Measurements from ENCODE around the gene ALPG. TPM values are rescaled to one million over a fixed set of nuclear protein-coding genes. Genes with fewer than 3 reads are reported as not detected.

ALPG gene
- total and polyA plus RNA-seq, 2 of the 4 experiments (the other 2 are of a cell fraction) = not detected

GRCh38 chr2:232377841-232378734 lies 28.6 kb upstream of the ALPG start:
- ATAC-seq (ENCODE audit: low read depth) = no peak
- intact Hi-C loops (cut with micrococcal nuclease) = no loop called here
- no TSS peak for BruUV-seq (replicated peaks)

More at GRCh38 chr2:232377841-232378734, 28.6 kb upstream of the ALPG start:
- no peak overlapping the region for H3K9ac ChIP-seq (ENCODE audit: low read depth, low read length)
- no peak overlapping the region for H3K23ac ChIP-seq (ENCODE audit: low read depth, low read length)
- dilution Hi-C loops (cut with HindIII; ENCODE audit: low sequenced_read_pairs, unreplicated experiment) = no loop called here
- POLR2A ChIA-PET (ENCODE audit: unreplicated experiment) = no interaction called here
- no peaks in the 10 kb centered on the region for H3K36me3 ChIP-seq (ENCODE audit: control insufficient read depth, insufficient read depth, low read length)
- no peak overlapping the region for H2AFZ ChIP-seq (replicated peaks; ENCODE audit: low read length, poor library complexity)
- no peak overlapping the region for H2BK5ac ChIP-seq (ENCODE audit: low read depth, low read length, poor library complexity, severe bottlenecking)
- TF ChIP-seq CHD1 (IDR thresholded peaks at IDR 0.05; ENCODE audit: low read depth, low read length) (no peak), CTCF (conservative IDR thresholded peaks at IDR 0.05; ENCODE audit: low read depth, low read length) (no peak), FOS (IDR thresholded peaks at IDR 0.05; ENCODE audit: low read depth, low read length) (no peak), MAZ (IDR thresholded peaks at IDR 0.05; ENCODE audit: borderline replicate concordance, low read depth, low read length) (no peak), CEBPB (IDR thresholded peaks at IDR 0.05; ENCODE audit: low read depth, low read length) (no peak), RAD21 (IDR thresholded peaks at IDR 0.05; ENCODE audit: low read length) (no peak), BHLHE40 (IDR thresholded peaks at IDR 0.05; ENCODE audit: low read depth, low read length) (no peak), SMC3 (IDR thresholded peaks at IDR 0.05; ENCODE audit: low read depth, low read length) (no peak), RCOR1 (IDR thresholded peaks at IDR 0.05; ENCODE audit: insufficient replicate concordance, low read length) (no peak), NFE2L2 (IDR thresholded peaks at IDR 0.05; ENCODE audit: low read depth, low read length) (no peak), ELK1 (IDR thresholded peaks at IDR 0.05; ENCODE audit: borderline replicate concordance, low read depth, low read length) (no peak), USF2 (IDR thresholded peaks at IDR 0.05; ENCODE audit: low read depth, low read length) (no peak), RFX5 (IDR thresholded peaks at IDR 0.05; ENCODE audit: low read depth, low read length) (no peak), POLR2A (IDR thresholded peaks at IDR 0.05; ENCODE audit: low read depth, low read length) (no peak)
- H3K79me1 ChIP-seq (ENCODE audit: low read depth in 1 of 2, low read length in 2 of 2) = no peaks in the 10 kb centered on the region
- in situ Hi-C loops (cut with MboI; ENCODE audit: low sequenced_read_pairs) = no loop called here
- H4K8ac ChIP-seq (ENCODE audit: low read depth in 2 of 2, low read length in 2 of 2) = no peak overlapping the region
- no peak overlapping the region for H2AK9ac ChIP-seq (replicated peaks; ENCODE audit: low read depth, low read length, poor library complexity)
- H3K14ac ChIP-seq (replicated peaks; ENCODE audit: low read depth, low read length) = no peak overlapping the region
- H4K91ac ChIP-seq (ENCODE audit: insufficient read depth, low read depth, low read length) = no peak overlapping the region
- peaks cover 46% of the 10 kb centered on the region for H3K27me3 ChIP-seq (ENCODE audit: control insufficient read depth, insufficient read depth, low read length)
- CTCF ChIA-PET = no interaction called here
- no peak overlapping the region for H3K27ac ChIP-seq (ENCODE audit: insufficient read depth, low read length)
- no peaks in the 10 kb centered on the region for H3K4me1 ChIP-seq (ENCODE audit: control insufficient read depth, insufficient read depth, low read length)
- DNase-seq = no peak
- H2BK15ac ChIP-seq (ENCODE audit: low read depth, low read length) = no peak overlapping the region
- H3K4me2 ChIP-seq (ENCODE audit: low read depth, low read length) = no peak overlapping the region
- no peak overlapping the region for H2BK20ac ChIP-seq (ENCODE audit: low read depth, low read length)
- H2BK120ac ChIP-seq (ENCODE audit: low read depth, low read length) = no peak overlapping the region
- no peak overlapping the region for H4K5ac ChIP-seq (ENCODE audit: low read depth, low read length)
- H3K18ac ChIP-seq (ENCODE audit: low read depth, low read length) = no peak overlapping the region
- H2AK5ac ChIP-seq (ENCODE audit: low read depth, low read length) = no peak overlapping the region
- H3K56ac ChIP-seq (ENCODE audit: extremely low read depth, insufficient read depth, low read length) = no peak overlapping the region
- no peak overlapping the region for H3K4ac ChIP-seq (ENCODE audit: low read depth, low read length)
- no peaks in the 10 kb centered on the region for H4K20me1 ChIP-seq (ENCODE audit: insufficient read depth, low read length)
- H3K4me3 ChIP-seq (ENCODE audit: insufficient read depth, low read depth, low read length) = no peak overlapping the region
- H3K9me3 ChIP-seq (ENCODE audit: control insufficient read depth, insufficient read depth, low read length) = no peaks in the 10 kb centered on the region
- WGBS, 2 experiments (ENCODE audit: extremely low coverage in 2 of 2, insufficient read length in 1 of 2) = 67% methylated on average over 2 of the region's 17 CpGs; no CpG with 5 or more reads in 1 of the 2 experiments
- no peaks in the 10 kb centered on the region for H3K9me1 ChIP-seq (ENCODE audit: insufficient read depth, low read length)
